CD4-positive, CD25-positive, alpha-beta regulatory T cell (primary cell): ENCODE measurements around the gene DHX34. TPM values are rescaled to one million over a fixed set of nuclear protein-coding genes. Genes with fewer than 3 reads are reported as not detected.
"Not testable (repeated sequence)": the region's sequence is repeated elsewhere in the genome, so short reads cannot be mapped to it uniquely, and the experiment has no call there.

Experiments used
- ATAC-seq, 2 donors: fragments of 150-1000 bp; cut with Tn5 transposase; one replicate each; pipeline ENCODE4 v1.10.0; 2021; ENCODE audit warnings: low read depth in 2 of 2, moderate number of reproducible peaks in 2 of 2, moderate library complexity in 1 of 2
- DNase-seq, 3 donors: peaks; one replicate each; pipeline versions ENCODE4 v3.0.0 to v3.0.0-alpha.2; 2012 to 2022; ENCODE audit warnings: mixed read lengths in 1 of 3
- H3K27ac ChIP-seq: one replicate; pipeline ENCODE4 v1.7.0; 2013; ENCODE audit warnings: mild to moderate bottlenecking, low read length; ENCODE audit not compliant: insufficient read depth, poor library complexity, severe bottlenecking
- H3K27me3 ChIP-seq: one replicate; pipeline ENCODE4 v1.7.0; 2013; ENCODE audit warnings: low read length; ENCODE audit not compliant: control insufficient read depth, insufficient read depth
- H3K36me3 ChIP-seq: one replicate; pipeline ENCODE4 v1.7.0; 2013; ENCODE audit warnings: mild to moderate bottlenecking, low read length, moderate library complexity; ENCODE audit not compliant: control insufficient read depth, insufficient read depth
- H3K4me1 ChIP-seq: 2 replicates; pipeline ENCODE4 v1.7.0; 2013; ENCODE audit warnings: mild to moderate bottlenecking, low read length; ENCODE audit not compliant: insufficient read depth, control insufficient read depth, poor library complexity, severe bottlenecking
- H3K4me3 ChIP-seq: one replicate; pipeline ENCODE4 v1.7.0; 2013; ENCODE audit warnings: low read depth, mild to moderate bottlenecking, low read length, moderate library complexity
- H3K9me3 ChIP-seq, 2 experiments: 1 replicate in 1 of 2; 2 replicates in 1 of 2; pipeline ENCODE4 v1.7.0; 2013; ENCODE audit warnings: low read length in 2 of 2, mild to moderate bottlenecking in 1 of 2, moderate library complexity in 1 of 2; ENCODE audit not compliant: control insufficient read depth in 2 of 2
- H3K27ac Mint-ChIP-seq, 3 donors: one replicate each; pipeline ENCODE4 v1.8.0; 2020 to 2022; ENCODE audit warnings: mild to moderate bottlenecking in 3 of 3, mixed read lengths in 3 of 3, moderate library complexity in 2 of 3
- H3K27me3 Mint-ChIP-seq: one replicate; pipeline ENCODE4 v1.8.0; 2022; ENCODE audit warnings: mild to moderate bottlenecking, mixed read lengths
- H3K36me3 Mint-ChIP-seq: one replicate; pipeline ENCODE4 v1.8.0; 2020; ENCODE audit warnings: mixed read lengths
- H3K4me1 Mint-ChIP-seq, 4 donors: one replicate each; pipeline ENCODE4 v1.8.0; 2020 to 2022; ENCODE audit warnings: mixed read lengths in 4 of 4, mild to moderate bottlenecking in 1 of 4
- H3K4me3 Mint-ChIP-seq, 4 donors: one replicate each; pipeline ENCODE4 v1.8.0; 2020 to 2022; ENCODE audit warnings: mild to moderate bottlenecking in 4 of 4, mixed read lengths in 4 of 4, moderate library complexity in 3 of 4
- H3K9me3 Mint-ChIP-seq, 7 donors: one replicate each; pipeline ENCODE4 v1.8.0; 2020 to 2022; ENCODE audit warnings: mixed read lengths in 7 of 7, mild to moderate bottlenecking in 3 of 7, moderate library complexity in 2 of 7
- polyA plus RNA-seq, 4 donors: library from polyadenylated mRNA; unstranded; fragments of 300-500 nt; fragmentation: Illumina TruSeq; gene quantifications; one replicate each; pipeline ENCODE4 v1.2.3, GENCODE V29; 2021
- total RNA-seq: library from RNA; stranded (reverse); gene quantifications from one replicate; pipeline ENCODE4 v1.2.3, GENCODE V29; 2022

The DHX34 gene, protein sequence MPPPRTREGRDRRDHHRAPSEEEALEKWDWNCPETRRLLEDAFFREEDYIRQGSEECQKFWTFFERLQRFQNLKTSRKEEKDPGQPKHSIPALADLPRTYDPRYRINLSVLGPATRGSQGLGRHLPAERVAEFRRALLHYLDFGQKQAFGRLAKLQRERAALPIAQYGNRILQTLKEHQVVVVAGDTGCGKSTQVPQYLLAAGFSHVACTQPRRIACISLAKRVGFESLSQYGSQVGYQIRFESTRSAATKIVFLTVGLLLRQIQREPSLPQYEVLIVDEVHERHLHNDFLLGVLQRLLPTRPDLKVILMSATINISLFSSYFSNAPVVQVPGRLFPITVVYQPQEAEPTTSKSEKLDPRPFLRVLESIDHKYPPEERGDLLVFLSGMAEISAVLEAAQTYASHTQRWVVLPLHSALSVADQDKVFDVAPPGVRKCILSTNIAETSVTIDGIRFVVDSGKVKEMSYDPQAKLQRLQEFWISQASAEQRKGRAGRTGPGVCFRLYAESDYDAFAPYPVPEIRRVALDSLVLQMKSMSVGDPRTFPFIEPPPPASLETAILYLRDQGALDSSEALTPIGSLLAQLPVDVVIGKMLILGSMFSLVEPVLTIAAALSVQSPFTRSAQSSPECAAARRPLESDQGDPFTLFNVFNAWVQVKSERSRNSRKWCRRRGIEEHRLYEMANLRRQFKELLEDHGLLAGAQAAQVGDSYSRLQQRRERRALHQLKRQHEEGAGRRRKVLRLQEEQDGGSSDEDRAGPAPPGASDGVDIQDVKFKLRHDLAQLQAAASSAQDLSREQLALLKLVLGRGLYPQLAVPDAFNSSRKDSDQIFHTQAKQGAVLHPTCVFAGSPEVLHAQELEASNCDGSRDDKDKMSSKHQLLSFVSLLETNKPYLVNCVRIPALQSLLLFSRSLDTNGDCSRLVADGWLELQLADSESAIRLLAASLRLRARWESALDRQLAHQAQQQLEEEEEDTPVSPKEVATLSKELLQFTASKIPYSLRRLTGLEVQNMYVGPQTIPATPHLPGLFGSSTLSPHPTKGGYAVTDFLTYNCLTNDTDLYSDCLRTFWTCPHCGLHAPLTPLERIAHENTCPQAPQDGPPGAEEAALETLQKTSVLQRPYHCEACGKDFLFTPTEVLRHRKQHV
- total RNA-seq = 11.7 TPM
- 1 to 10 TPM; 2.3 to 3.9 (median 3.3) TPM for polyA plus RNA-seq

DNA sequence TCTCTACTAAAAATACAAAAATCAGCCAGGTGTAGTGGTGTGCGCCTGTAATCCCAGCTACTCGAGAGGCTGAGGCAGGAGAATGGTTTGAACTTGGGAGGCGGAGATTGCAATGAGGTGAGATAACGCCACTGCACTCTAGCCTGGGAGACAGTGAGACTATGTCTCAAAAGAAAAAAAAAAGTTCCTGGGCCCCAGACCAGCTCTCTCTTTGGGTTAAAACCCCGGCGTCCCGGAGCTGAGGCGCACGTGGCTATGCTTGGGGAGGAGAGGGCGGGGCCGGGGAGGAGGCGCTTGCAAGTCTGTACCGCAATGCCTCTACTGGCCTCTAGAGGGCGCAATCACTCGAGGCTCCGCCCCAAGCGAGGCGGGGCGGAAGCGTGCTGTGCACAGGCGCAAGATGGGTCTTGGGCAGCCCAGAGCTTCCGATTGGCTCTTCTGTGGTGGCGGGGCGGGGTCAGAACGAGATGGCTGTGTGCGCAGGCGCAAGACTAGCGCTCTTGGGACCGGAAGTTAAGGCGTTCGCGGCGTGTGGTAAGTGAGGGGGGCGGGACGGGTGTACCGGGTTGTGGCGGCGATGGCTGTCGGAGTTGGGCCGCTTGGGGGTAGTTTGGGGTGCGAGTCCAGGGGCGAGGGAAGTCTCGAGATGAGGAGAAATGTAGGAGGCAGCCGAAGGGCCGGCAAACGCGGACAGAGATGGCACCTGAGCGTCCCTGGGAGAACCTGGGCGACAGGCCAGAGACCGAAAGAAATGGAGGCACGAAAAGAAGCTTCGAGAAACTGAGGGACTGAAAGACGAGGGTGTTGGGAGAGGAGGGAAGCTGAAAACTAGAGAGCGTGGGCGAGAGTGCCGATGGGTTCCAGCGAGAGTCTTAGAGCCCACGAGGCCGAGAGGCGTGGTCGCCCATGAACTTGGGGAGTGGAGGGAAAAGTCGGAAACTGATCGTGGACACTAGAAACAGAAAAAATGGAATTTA is at the start of gene DHX34:
TSS of gene DHX34 (plus strand) at position 497 of the 977 bp plus-strand sequence. CDS start 3,716 bp downstream, outside the sequence.
- Histone ChIP-seq H3K9me3 (no peaks in the 10 kb centered on the region), H3K4me3 (peak within 1 kb of the TSS; percentile 87), H3K27me3 (no peaks in the 10 kb centered on the region), H3K4me1 (peaks cover 22% of the 10 kb centered on the region), H3K27ac (peak within 1 kb of the TSS; percentile 77), H3K36me3 (peaks cover 13% of the 10 kb centered on the region)
- DNase-seq (peak; percentile 98 to 100 (median 99)), ATAC-seq (peak; percentile 98 to 99)
- H3K27me3 Mint-ChIP-seq = no peaks in the 10 kb centered on the region
- peaks cover 9% of the 10 kb centered on the region for H3K36me3 Mint-ChIP-seq
- H3K9me3 Mint-ChIP-seq = peaks cover 0 to 1% (median 0%) of the 10 kb centered on the region in 7 donors
- H3K27ac Mint-ChIP-seq = peak within 1 kb of the TSS; percentile 76 to 99 (median 97)
- peak within 1 kb of the TSS; percentile 86 to 99 (median 94) for H3K4me3 Mint-ChIP-seq
- H3K4me1 Mint-ChIP-seq = peaks cover 10 to 45% (median 22%) of the 10 kb centered on the region in 4 donors

DNA sequence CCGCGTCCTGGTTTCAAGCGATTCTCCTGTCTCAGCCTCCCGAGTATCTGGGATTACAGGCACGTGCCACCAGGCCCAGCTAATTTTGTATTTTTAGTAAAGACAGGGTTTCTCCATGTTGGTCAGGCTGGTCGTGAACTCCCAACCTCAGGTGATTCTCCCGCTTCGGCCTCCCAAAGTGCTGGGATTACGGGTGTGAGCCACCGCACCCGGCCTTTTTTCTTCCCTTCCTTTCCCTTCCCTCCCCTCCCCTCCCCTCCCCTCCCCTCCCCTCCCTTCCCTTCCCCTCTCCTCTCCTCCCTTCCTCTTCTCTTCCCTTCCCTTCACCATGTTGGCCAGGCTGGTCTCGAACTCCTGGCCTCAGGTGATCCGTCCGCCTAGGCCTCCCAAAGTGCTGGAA is 48.2 kb upstream of the DHX34 start:
- H3K9me3 Mint-ChIP-seq, H3K27me3 Mint-ChIP-seq, H3K27ac ChIP-seq, H3K27me3 ChIP-seq, ATAC-seq, H3K27ac Mint-ChIP-seq, H3K36me3 Mint-ChIP-seq, H3K4me3 Mint-ChIP-seq, H3K36me3 ChIP-seq, H3K4me3 ChIP-seq, DNase-seq, H3K9me3 ChIP-seq: not testable (repeated sequence)
- H3K4me1 Mint-ChIP-seq = peaks cover 4 to 16% (median 10%) of the 10 kb centered on the region in 4 donors
- H3K4me1 ChIP-seq = peaks cover 10% of the 10 kb centered on the region

DNA sequence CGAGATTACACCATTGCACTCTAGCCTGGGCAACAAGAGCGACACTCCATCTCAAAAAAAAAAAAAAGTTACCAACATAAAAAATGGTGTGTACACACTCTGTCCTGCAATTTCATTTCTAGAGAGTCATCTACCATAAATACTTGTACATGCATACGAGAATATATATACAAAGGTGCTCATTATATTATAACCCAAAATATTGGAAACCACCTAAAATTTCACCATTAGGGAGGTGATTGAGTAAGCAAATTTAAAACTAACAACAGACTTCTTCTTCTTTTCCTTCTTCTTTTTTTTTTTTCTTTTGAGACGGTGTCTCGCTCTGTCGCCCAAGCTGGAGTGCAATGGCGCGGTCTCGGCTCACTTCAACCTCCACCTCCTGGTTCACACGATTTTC is 46.9 kb upstream of the DHX34 start:
- peaks cover 6% of the 10 kb centered on the region for H3K27me3 Mint-ChIP-seq
- Histone ChIP-seq H3K36me3 (no peaks in the 10 kb centered on the region), H3K27ac (no peak overlapping the region), H3K27me3 (no peaks in the 10 kb centered on the region), H3K9me3 (no peaks in the 10 kb centered on the region), H3K4me3 (no peak overlapping the region), H3K4me1 (peaks cover 8% of the 10 kb centered on the region)
- H3K27ac Mint-ChIP-seq = no peak overlapping the region
- H3K9me3 Mint-ChIP-seq = no peaks in the 10 kb centered on the region
- no peak overlapping the region for H3K4me3 Mint-ChIP-seq
- no peak for ATAC-seq
- peaks cover 4 to 9% (median 4%) of the 10 kb centered on the region in 4 donors for H3K4me1 Mint-ChIP-seq
- H3K36me3 Mint-ChIP-seq = no peaks in the 10 kb centered on the region
- DNase-seq = no peak

DNA sequence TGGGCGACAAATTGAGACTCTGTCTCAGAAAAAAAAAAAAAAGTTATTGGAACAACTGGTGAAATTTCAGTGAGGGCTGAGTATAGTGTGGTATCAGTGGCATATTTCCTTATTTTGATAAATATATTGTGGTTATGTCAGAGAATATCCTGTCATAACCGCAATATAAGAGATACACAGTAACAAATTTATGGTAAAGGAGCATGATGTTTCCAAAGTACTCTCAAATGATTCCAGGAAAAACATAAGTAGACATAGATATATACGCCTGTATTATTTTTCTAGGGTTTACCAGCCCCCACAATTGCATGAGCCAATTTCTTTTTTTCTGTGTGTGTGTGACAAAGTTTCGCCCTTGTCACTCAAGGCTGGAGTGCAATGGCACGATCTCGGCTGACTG is 45.1 kb upstream of the DHX34 start:
- Mint-ChIP-seq H3K4me3 (no peak overlapping the region), H3K36me3 (no peaks in the 10 kb centered on the region), H3K4me1 (peaks cover 4 to 9% (median 4%) of the 10 kb centered on the region in 4 donors), H3K27me3 (peaks cover 6% of the 10 kb centered on the region), H3K27ac (no peak overlapping the region), H3K9me3 (no peaks in the 10 kb centered on the region)
- no peak overlapping the region for H3K27ac ChIP-seq
- H3K9me3 ChIP-seq = no peaks in the 10 kb centered on the region
- no peak for ATAC-seq
- H3K36me3 ChIP-seq = no peaks in the 10 kb centered on the region
- no peak overlapping the region for H3K4me3 ChIP-seq
- peaks cover 8% of the 10 kb centered on the region for H3K4me1 ChIP-seq
- no peak for DNase-seq
- H3K27me3 ChIP-seq = no peaks in the 10 kb centered on the region

DNA sequence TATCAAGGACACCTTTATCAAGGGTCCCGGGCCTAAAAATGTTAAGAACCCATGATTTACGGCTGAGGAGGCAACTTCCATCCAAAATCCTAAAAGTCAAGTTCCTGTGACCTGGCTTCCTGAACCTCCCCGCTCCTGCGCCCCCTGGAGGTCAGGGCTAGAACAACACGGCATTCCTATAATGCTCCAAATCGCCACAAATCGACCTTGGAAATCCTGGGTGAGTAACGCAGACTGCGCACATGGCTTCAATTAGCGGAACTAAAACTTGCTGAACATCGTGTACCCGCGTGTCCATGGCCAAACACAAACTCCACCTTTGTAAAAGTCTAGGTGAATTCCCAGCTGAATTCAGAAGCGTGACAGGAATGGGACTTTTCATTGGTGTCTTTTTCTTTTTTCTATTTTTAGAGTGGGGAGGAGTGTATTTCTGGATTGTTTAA is 43.8 kb upstream of the DHX34 start:
- H3K27ac ChIP-seq = no peak overlapping the region
- H3K27me3 Mint-ChIP-seq = peaks cover 10% of the 10 kb centered on the region
- DNase-seq (peak; percentile 26 to 45 (median 34)), ATAC-seq (no peak)
- H3K9me3 ChIP-seq = no peaks in the 10 kb centered on the region
- H3K27me3 ChIP-seq = no peaks in the 10 kb centered on the region
- peaks cover 8% of the 10 kb centered on the region for H3K4me1 ChIP-seq
- no peak overlapping the region for H3K4me3 ChIP-seq
- H3K36me3 ChIP-seq = no peaks in the 10 kb centered on the region
- no peaks in the 10 kb centered on the region for H3K36me3 Mint-ChIP-seq
- H3K9me3 Mint-ChIP-seq = no peaks in the 10 kb centered on the region
- H3K4me1 Mint-ChIP-seq = peaks cover 4 to 9% (median 4%) of the 10 kb centered on the region in 4 donors
- peak overlapping the region in 1 of 4 donors; percentile 54 for H3K4me3 Mint-ChIP-seq
- H3K27ac Mint-ChIP-seq = peak overlapping the region in 1 of 3 donors; percentile 32

DNA sequence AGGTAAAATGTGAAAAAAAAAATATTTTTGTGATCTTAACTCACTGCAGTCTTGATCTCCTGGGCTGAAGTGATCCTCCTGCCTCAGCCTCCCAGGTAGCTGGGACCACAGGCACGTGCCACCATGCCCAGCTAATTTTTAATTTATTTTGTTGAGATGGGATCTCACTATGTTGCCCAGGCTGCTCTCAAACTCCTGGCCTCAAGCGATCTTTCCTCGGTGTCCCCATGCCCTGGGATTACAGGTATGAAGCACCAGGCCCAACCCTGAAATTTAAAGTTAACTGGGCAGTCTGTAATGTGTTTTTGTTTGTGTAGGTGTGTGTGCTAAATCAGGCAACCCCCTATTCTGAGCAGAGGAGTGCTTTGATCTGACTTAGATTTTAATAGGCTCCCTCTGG is 42.8 kb upstream of the DHX34 start:
- H3K27me3 ChIP-seq = no peaks in the 10 kb centered on the region
- Mint-ChIP-seq H3K27me3 (peaks cover 10% of the 10 kb centered on the region), H3K4me3 (no peak overlapping the region), H3K36me3 (no peaks in the 10 kb centered on the region), H3K9me3 (no peaks in the 10 kb centered on the region), H3K4me1 (peaks cover 4 to 8% (median 4%) of the 10 kb centered on the region in 4 donors), H3K27ac (no peak overlapping the region)
- H3K9me3 ChIP-seq = no peaks in the 10 kb centered on the region
- H3K4me1 ChIP-seq = peaks cover 8% of the 10 kb centered on the region
- no peak overlapping the region for H3K4me3 ChIP-seq
- H3K36me3 ChIP-seq = no peaks in the 10 kb centered on the region
- ATAC-seq (no peak), DNase-seq (no peak)
- no peak overlapping the region for H3K27ac ChIP-seq
